SK-N-MC (cell line): ENCODE measurements around the gene GLP1R.

Experiments
- EZH2 ChIP-seq: fragments of 200-600 bp; sonication (generic); IDR thresholded peaks from one replicate; pipeline ENCODE4 v1.6.1; 2017; ENCODE audit warnings: antibody characterized with exemption
- POLR2AphosphoS5 ChIP-seq: IDR thresholded peaks from 2 replicates; pipeline ENCODE4 v1.6.1; 2012; ENCODE audit warnings: mild to moderate bottlenecking, low read depth, low read length, borderline replicate concordance

- TF ChIP-seq EZH2 = no peak
- no peak for TF ChIP-seq POLR2AphosphoS5
Observed at GRCh38 chr6:39063526-39063925, 14.9 kb downstream of the GLP1R start.
